SK-N-SH treated with all-trans-retinoic acid at 6 μM for 48 hours (cell line): Measurements from ENCODE around the gene ANXA3.

Experiments
- ATAC-seq: fragments of 200-7000 bp; cut with Tn5 transposase; 3 replicates; pipeline ENCODE4 v1.9.1; 2020; ENCODE audit warnings: mild to moderate bottlenecking, moderate library complexity
- ARNTL ChIP-seq: fragments of 450-650 bp; formaldehyde crosslinking; IDR thresholded peaks from 2 replicates; pipeline ENCODE4 v1.5.0; 2020; ENCODE audit warnings: low read depth, mild to moderate bottlenecking, moderate library complexity, borderline replicate concordance
- BACH2 ChIP-seq: fragments of 250-450 bp; sonication (Bioruptor Pico); IDR thresholded peaks from 2 replicates; pipeline ENCODE4 v1.9.0; 2021; ENCODE audit warnings: mild to moderate bottlenecking, borderline replicate concordance
- CSDC2 ChIP-seq: fragments of 250-450 bp; sonication (Bioruptor Pico); IDR thresholded peaks from 2 replicates; pipeline ENCODE4 v1.5.0; 2020; ENCODE audit warnings: mild to moderate bottlenecking, moderate library complexity
- ESRRG ChIP-seq: fragments of 250-450 bp; sonication (Bioruptor Pico); IDR thresholded peaks from 2 replicates; pipeline ENCODE4 v1.6.1; 2021; ENCODE audit warnings: mild to moderate bottlenecking
- GLIS3 ChIP-seq: fragments of 250-450 bp; sonication (Bioruptor Pico); IDR thresholded peaks from 2 replicates; pipeline ENCODE4 v1.5.0; 2020; ENCODE audit warnings: mild to moderate bottlenecking, moderate library complexity
- ISL1 ChIP-seq: fragments of 250-450 bp; sonication (Bioruptor Pico); IDR thresholded peaks from 2 replicates; pipeline ENCODE4 v2.1.2; 2022; ENCODE audit warnings: mild to moderate bottlenecking, moderate library complexity
- OSR1 ChIP-seq: fragments of 250-450 bp; sonication (Bioruptor Pico); IDR thresholded peaks from 2 replicates; pipeline ENCODE4 v1.8.0; 2022; ENCODE audit warnings: moderate library complexity, mild to moderate bottlenecking, inconsistent platforms
- PATZ1 ChIP-seq: fragments of 250-450 bp; sonication (Bioruptor Pico); IDR thresholded peaks from 2 replicates; pipeline ENCODE4 v1.8.0; 2020; ENCODE audit warnings: mild to moderate bottlenecking, moderate library complexity, borderline replicate concordance
- POU6F1 ChIP-seq: fragments of 250-450 bp; sonication (Bioruptor Pico); IDR thresholded peaks from 2 replicates; pipeline ENCODE4 v1.8.0; 2021; ENCODE audit warnings: low read depth, mild to moderate bottlenecking, moderate library complexity, borderline replicate concordance
- PPARA ChIP-seq: fragments of 250-450 bp; sonication (Bioruptor Pico); IDR thresholded peaks from 2 replicates; pipeline ENCODE4 v1.5.0; 2020; ENCODE audit warnings: mild to moderate bottlenecking, borderline replicate concordance
- RARB ChIP-seq: fragments of 250-450 bp; sonication (Bioruptor Pico); IDR thresholded peaks from 2 replicates; pipeline ENCODE4 v1.8.0; 2021; ENCODE audit warnings: mild to moderate bottlenecking, moderate library complexity
- SNAI2 ChIP-seq: fragments of 250-450 bp; sonication (Bioruptor Pico); IDR thresholded peaks from 2 replicates; pipeline ENCODE4 v1.5.0; 2020; ENCODE audit warnings: mild to moderate bottlenecking, moderate library complexity
- TCF4 ChIP-seq: fragments of 250-450 bp; sonication (Bioruptor Pico); IDR thresholded peaks from 2 replicates; pipeline ENCODE4 v1.8.0; 2021; ENCODE audit warnings: mild to moderate bottlenecking, moderate library complexity, borderline replicate concordance
- TOX ChIP-seq: fragments of 250-450 bp; sonication (Bioruptor Pico); IDR thresholded peaks from 2 replicates; pipeline ENCODE4 v1.8.0; 2021; ENCODE audit warnings: mild to moderate bottlenecking, moderate library complexity, borderline replicate concordance
- ZC3H10 ChIP-seq: fragments of 250-450 bp; sonication (Bioruptor Pico); IDR thresholded peaks from 2 replicates; pipeline ENCODE4 v1.5.1; 2021; ENCODE audit warnings: mild to moderate bottlenecking, moderate library complexity
- ZFP3 ChIP-seq: fragments of 250-450 bp; sonication (Bioruptor Pico); IDR thresholded peaks from 2 replicates; pipeline ENCODE4 v1.5.0; 2020; ENCODE audit warnings: mild to moderate bottlenecking, moderate library complexity
- ZFP30 ChIP-seq: fragments of 450-650 bp; formaldehyde crosslinking; IDR thresholded peaks from 2 replicates; pipeline ENCODE4 v1.5.0; 2022; ENCODE audit warnings: mild to moderate bottlenecking, moderate library complexity
- ZNF565 ChIP-seq: fragments of 450-650 bp; formaldehyde crosslinking; conservative IDR thresholded peaks from 2 replicates; pipeline ENCODE4 v1.5.0; 2020; ENCODE audit warnings: low read depth, mild to moderate bottlenecking, moderate library complexity
- ZNF70 ChIP-seq: fragments of 450-650 bp; formaldehyde crosslinking; IDR thresholded peaks from 2 replicates; pipeline ENCODE4 v1.5.0; 2020; ENCODE audit warnings: mild to moderate bottlenecking, moderate library complexity
- TF ChIP-seq, protein P1 (sequence below): fragments of 250-450 bp; sonication (Bioruptor Pico); IDR thresholded peaks from 2 replicates; pipeline ENCODE4 v1.5.1; 2020; ENCODE audit warnings: low read depth, mild to moderate bottlenecking, moderate library complexity
- TF ChIP-seq, protein P2 (sequence below): fragments of 250-450 bp; sonication (Bioruptor Pico); IDR thresholded peaks from 2 replicates; pipeline ENCODE4 v1.5.1; 2021; ENCODE audit warnings: mild to moderate bottlenecking, moderate library complexity

The ANXA3 gene

GRCh38 chr4:78644063-78644691, 92.6 kb downstream of the ANXA3 start:
- ATAC-seq, result no peak
- TF ChIP-seq OSR1 (CRISPR knock-in tag) (no peak), PATZ1 (CRISPR knock-in tag) (no peak), ISL1 (CRISPR knock-in tag) (no peak), BACH2 (CRISPR knock-in tag) (no peak), SNAI2 (no peak), ZNF565 (CRISPR knock-in tag) (no peak), ZC3H10 (CRISPR knock-in tag) (no peak), PPARA (CRISPR knock-in tag) (no peak), ZFP3 (CRISPR knock-in tag) (no peak)
- TF ChIP-seq, protein P1, sequence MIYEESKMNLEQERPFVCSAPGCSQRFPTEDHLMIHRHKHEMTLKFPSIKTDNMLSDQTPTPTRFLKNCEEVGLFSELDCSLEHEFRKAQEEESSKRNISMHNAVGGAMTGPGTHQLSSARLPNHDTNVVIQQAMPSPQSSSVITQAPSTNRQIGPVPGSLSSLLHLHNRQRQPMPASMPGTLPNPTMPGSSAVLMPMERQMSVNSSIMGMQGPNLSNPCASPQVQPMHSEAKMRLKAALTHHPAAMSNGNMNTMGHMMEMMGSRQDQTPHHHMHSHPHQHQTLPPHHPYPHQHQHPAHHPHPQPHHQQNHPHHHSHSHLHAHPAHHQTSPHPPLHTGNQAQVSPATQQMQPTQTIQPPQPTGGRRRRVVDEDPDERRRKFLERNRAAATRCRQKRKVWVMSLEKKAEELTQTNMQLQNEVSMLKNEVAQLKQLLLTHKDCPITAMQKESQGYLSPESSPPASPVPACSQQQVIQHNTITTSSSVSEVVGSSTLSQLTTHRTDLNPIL (CRISPR knock-in tag), result no peak

GRCh38 chr4:78644744-78645330, 93.3 kb downstream of the ANXA3 start:
- peak; percentile 89 for ATAC-seq
- TF ChIP-seq CSDC2 (CRISPR knock-in tag) (no peak), ZC3H10 (CRISPR knock-in tag) (no peak), GLIS3 (no peak), TCF4 (no peak), BACH2 (CRISPR knock-in tag) (no peak), ZNF565 (CRISPR knock-in tag) (no peak), ISL1 (CRISPR knock-in tag) (no peak), ZNF70 (CRISPR knock-in tag) (no peak), ESRRG (CRISPR knock-in tag) (no peak), ZFP30 (CRISPR knock-in tag) (no peak), ZFP3 (CRISPR knock-in tag) (no peak), SNAI2 (no peak), RARB (CRISPR knock-in tag) (no peak), POU6F1 (CRISPR knock-in tag) (no peak), ARNTL (no peak)

GRCh38 chr4:78645853-78646757, 94.5 kb downstream of the ANXA3 start:
- TF ChIP-seq ISL1 (CRISPR knock-in tag), result peak; percentile 40; the same call in 1 of the 2 replicates
- TF ChIP-seq ZFP3 (CRISPR knock-in tag), result no peak
- TF ChIP-seq ZNF70 (CRISPR knock-in tag), result no peak
- TF ChIP-seq, all 23 proteins: peak for 1
- peak; percentile 80 for ATAC-seq

GRCh38 chr4:78647272-78647671, 95.7 kb downstream of the ANXA3 start:
- ATAC-seq, result no peak
- no peak for TF ChIP-seq TOX (CRISPR knock-in tag)
- TF ChIP-seq, protein P2, sequence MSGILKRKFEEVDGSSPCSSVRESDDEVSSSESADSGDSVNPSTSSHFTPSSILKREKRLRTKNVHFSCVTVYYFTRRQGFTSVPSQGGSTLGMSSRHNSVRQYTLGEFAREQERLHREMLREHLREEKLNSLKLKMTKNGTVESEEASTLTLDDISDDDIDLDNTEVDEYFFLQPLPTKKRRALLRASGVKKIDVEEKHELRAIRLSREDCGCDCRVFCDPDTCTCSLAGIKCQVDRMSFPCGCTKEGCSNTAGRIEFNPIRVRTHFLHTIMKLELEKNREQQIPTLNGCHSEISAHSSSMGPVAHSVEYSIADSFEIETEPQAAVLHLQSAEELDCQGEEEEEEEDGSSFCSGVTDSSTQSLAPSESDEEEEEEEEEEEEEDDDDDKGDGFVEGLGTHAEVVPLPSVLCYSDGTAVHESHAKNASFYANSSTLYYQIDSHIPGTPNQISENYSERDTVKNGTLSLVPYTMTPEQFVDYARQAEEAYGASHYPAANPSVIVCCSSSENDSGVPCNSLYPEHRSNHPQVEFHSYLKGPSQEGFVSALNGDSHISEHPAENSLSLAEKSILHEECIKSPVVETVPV (CRISPR knock-in tag), result no peak
- no peak for TF ChIP-seq TCF4
- TF ChIP-seq OSR1 (CRISPR knock-in tag), result no peak
- TF ChIP-seq ISL1 (CRISPR knock-in tag), result no peak
